Measurements from ENCODE around the gene BCAS1. TPM values are rescaled to one million over a fixed set of nuclear protein-coding genes. Genes with fewer than 3 reads are reported as not detected.
A peak's percentile ranks its signal among the peaks of the same experiment; 100 is the strongest.

The BCAS1 gene
- total RNA-seq, 1 experiment from 2014 or later, result 0.17 TPM

DNA sequence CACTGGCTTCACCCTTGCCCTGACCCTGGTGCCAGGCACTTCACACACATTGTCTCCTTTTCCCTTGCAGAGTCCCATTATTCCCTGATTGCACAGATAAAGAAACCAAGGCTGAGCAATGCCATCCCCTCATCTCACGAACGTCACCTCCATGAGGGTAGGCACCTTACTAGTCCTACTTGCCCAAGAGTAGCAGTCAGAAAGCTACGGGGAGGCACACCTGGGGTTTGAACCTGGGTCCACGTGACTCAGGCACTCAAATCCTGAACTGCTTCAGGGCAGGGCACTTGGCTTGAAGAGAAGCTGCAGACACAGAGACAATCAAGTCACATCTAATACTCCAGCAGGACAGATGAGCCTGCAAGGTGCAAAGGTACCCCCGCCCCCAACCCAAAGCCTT, 1.9 kb downstream of the BCAS1 start:
- no peak overlapping the region for H3K27ac ChIP-seq (ENCODE audit: low read depth, low read length)
- no TSS peak for BruUV-seq (replicated peaks)
- H3K36me3 ChIP-seq (ENCODE audit: control insufficient read depth in 1 of 2, insufficient read depth in 2 of 2, low read length in 2 of 2), result no peaks in the 10 kb centered on the region
- ChIA-PET POLR2A (interaction anchor here (0.7 kb wide), 1 partner anchor 59 kb away, joined by 3 read pairs; no protein-coding TSS in a partner anchor), CTCF (interaction anchor here (1.0 to 1.8 kb wide), 3 partner anchors 8 to 131 kb away, joined by 3 to 9 read pairs (median 3); no protein-coding TSS in a partner anchor), RAD21 (ENCODE audit: low non-redundant PET in 1 of 2, low total read pairs in 2 of 2, uncharacterized antibody in 2 of 2, unreplicated experiment in 2 of 2) (no interaction called here)
- no peaks in the 10 kb centered on the region for H4K20me1 ChIP-seq (ENCODE audit: insufficient read depth)
- H3K27me3 ChIP-seq (ENCODE audit: insufficient read depth, low read length), result no peaks in the 10 kb centered on the region
- H3K4me1 ChIP-seq (ENCODE audit: control insufficient read depth in 1 of 2, insufficient read depth in 2 of 2, low read length in 2 of 2), result peaks cover 39 to 46% of the 10 kb centered on the region in 2 experiments
- H2AFZ ChIP-seq (ENCODE audit: low read depth, low read length, poor library complexity, severe bottlenecking), result no peak overlapping the region
- ATAC-seq, result no peak
- TF ChIP-seq YY1 (IDR thresholded peaks at IDR 0.05; ENCODE audit: extremely low read depth, insufficient replicate concordance, low read depth, low read length) (no peak), FOSL1 (IDR thresholded peaks at IDR 0.05; ENCODE audit: low read depth) (no peak), TCF7L2 (IDR thresholded peaks at IDR 0.05; ENCODE audit: borderline replicate concordance, extremely low read depth, insufficient read depth, insufficient read length) (no peak)
- H3K9me2 ChIP-seq (ENCODE audit: insufficient read depth), result no peaks in the 10 kb centered on the region
- H3K9ac ChIP-seq (ENCODE audit: low read length), result peak overlapping the region; percentile 43
- intact Hi-C loops (cut with micrococcal nuclease), result no loop called here
- H3K79me2 ChIP-seq (ENCODE audit: insufficient read depth, low read length), result no peaks in the 10 kb centered on the region
- no peak for DNase-seq (ENCODE audit: low read depth, low spot score)
- no peaks in the 10 kb centered on the region for H3K9me3 ChIP-seq (ENCODE audit: control insufficient read depth in 1 of 2, insufficient read depth in 1 of 2, low read depth in 1 of 2, low read length in 2 of 2)
- no peak overlapping the region for H3K4me3 ChIP-seq (replicated peaks in 1 of 2; ENCODE audit: low read depth in 1 of 2, low read length in 2 of 2)
- H3K4me2 ChIP-seq (ENCODE audit: low read length), result peak overlapping the region; percentile 68

- POLR2A ChIA-PET, result interaction anchor here (0.6 to 0.7 kb wide), 2 partner anchors 60 to 345 kb away, joined by 3 to 4 read pairs; no protein-coding TSS in a partner anchor
- no peaks in the 10 kb centered on the region for H3K79me2 ChIP-seq (ENCODE audit: insufficient read depth, low read length)
- ATAC-seq (peak; percentile 90), DNase-seq (ENCODE audit: low read depth, low spot score) (peak; percentile 97)
- no peaks in the 10 kb centered on the region for H3K36me3 ChIP-seq (ENCODE audit: control insufficient read depth in 1 of 2, insufficient read depth in 2 of 2, low read length in 2 of 2)
- H3K27me3 ChIP-seq (ENCODE audit: insufficient read depth, low read length), result no peaks in the 10 kb centered on the region
- no TSS peak for BruUV-seq (replicated peaks)
- no peaks in the 10 kb centered on the region for H3K9me3 ChIP-seq (ENCODE audit: control insufficient read depth in 1 of 2, insufficient read depth in 1 of 2, low read depth in 1 of 2, low read length in 2 of 2)
- CTCF ChIA-PET, result interaction anchor here (0.8 to 1.8 kb wide), 2 partner anchors 60 to 132 kb away, joined by 3 to 9 read pairs; no protein-coding TSS in a partner anchor
- H3K9me2 ChIP-seq (ENCODE audit: insufficient read depth), result no peaks in the 10 kb centered on the region
- H3K27ac ChIP-seq (ENCODE audit: low read depth, low read length), result peak overlapping the region; percentile 26; the same call in 1 of the 2 replicates
- peak overlapping the region; percentile 43 for H3K9ac ChIP-seq (ENCODE audit: low read length)
- H3K4me1 ChIP-seq (ENCODE audit: control insufficient read depth in 1 of 2, insufficient read depth in 2 of 2, low read length in 2 of 2), result peaks cover 39 to 47% of the 10 kb centered on the region in 2 experiments
- intact Hi-C loops (cut with micrococcal nuclease), result loop anchor here (2.0 kb wide), 1 partner anchor 489 kb away; no protein-coding TSS in a partner anchor
- peak overlapping the region; percentile 68 for H3K4me2 ChIP-seq (ENCODE audit: low read length)
- H4K20me1 ChIP-seq (ENCODE audit: insufficient read depth), result no peaks in the 10 kb centered on the region
- RAD21 ChIA-PET (ENCODE audit: low non-redundant PET in 1 of 2, low total read pairs in 2 of 2, uncharacterized antibody in 2 of 2, unreplicated experiment in 2 of 2), result interaction anchor here in 1 of 2 experiments (0.7 kb wide), 1 partner anchor 27 kb away, joined by 3 read pairs; no protein-coding TSS in a partner anchor
- no peak overlapping the region for H2AFZ ChIP-seq (ENCODE audit: low read depth, low read length, poor library complexity, severe bottlenecking)
- H3K4me3 ChIP-seq (replicated peaks in 1 of 2; ENCODE audit: low read depth in 1 of 2, low read length in 2 of 2), result peak overlapping the region in 1 of 2 experiments; percentile 14; a peak in 1 of 4 replicates
- TF ChIP-seq MAX (IDR thresholded peaks at IDR 0.05) (peak; percentile 73), POLR2AphosphoS5 (IDR thresholded peaks at IDR 0.05; ENCODE audit: low read depth, low read length) (peak; percentile 70), FOSL1 (IDR thresholded peaks at IDR 0.05; ENCODE audit: low read depth) (peak; percentile 96), RAD21 (IDR thresholded peaks at IDR 0.05; ENCODE audit: low read depth) (peak; percentile 30), ZFX (IDR thresholded peaks at IDR 0.05) (no peak), SP1 (IDR thresholded peaks at IDR 0.05; ENCODE audit: low read depth) (peak; percentile 95), CBX3 (IDR thresholded peaks at IDR 0.05; ENCODE audit: low read depth) (peak; percentile 92), EGR1 (IDR thresholded peaks at IDR 0.05; ENCODE audit: low read depth) (peak; percentile 37; the same call in 1 of the 2 replicates), ZBTB33 (IDR thresholded peaks at IDR 0.05; ENCODE audit: extremely low read depth, insufficient replicate concordance, low read length) (peak; percentile 53), EZH2phosphoT487 (IDR thresholded peaks at IDR 0.05; ENCODE audit: borderline replicate concordance) (no peak), SIN3A (IDR thresholded peaks at IDR 0.05; ENCODE audit: low read depth) (peak; percentile 92), JUND (IDR thresholded peaks at IDR 0.05) (peak; percentile 97), ATF3 (IDR thresholded peaks at IDR 0.05) (peak; percentile 81), ZNF274 (IDR thresholded peaks at IDR 0.05; ENCODE audit: low read depth, low read length) (no peak)
These were observed 2.7 kb downstream of the BCAS1 start for GRCh38 chr20:54067606-54068174.
